ENCODE results near the gene CASTOR1.
"Not testable (repeated sequence)": the region's sequence is repeated elsewhere in the genome, so short reads cannot be mapped to it uniquely, and the experiment has no call there.

The CASTOR1 gene

GRCh38 chr22:30289141-30289979, at the start of gene CASTOR1:
CASTOR1 (minus strand) TSS chr22:30289505; CDS start chr22:30289497, 8 bp downstream.
- peak; percentile 87 for DNase-seq

- no peak for DNase-seq
Observed at GRCh38 chr22:30338802-30339201, 49.5 kb upstream of the CASTOR1 start.

GRCh38 chr22:30338341-30338740, 49.0 kb upstream of the CASTOR1 start:
- not testable (repeated sequence) for DNase-seq

- DNase-seq = no peak
Observed at GRCh38 chr22:30337461-30337778, 48.1 kb upstream of the CASTOR1 start.

GRCh38 chr22:30336752-30337460, 47.6 kb upstream of the CASTOR1 start:
- no peak for DNase-seq

GRCh38 chr22:30335236-30335635, 45.9 kb upstream of the CASTOR1 start:
- no peak for DNase-seq

GRCh38 chr22:30334646-30335045, 45.3 kb upstream of the CASTOR1 start:
- no peak for DNase-seq

- no peak for DNase-seq
Observed at GRCh38 chr22:30333707-30334087, 44.4 kb upstream of the CASTOR1 start.

- no peak for DNase-seq
Observed at GRCh38 chr22:30332994-30333706, 43.8 kb upstream of the CASTOR1 start.

- DNase-seq = no peak
Observed at GRCh38 chr22:30332551-30332950, 43.2 kb upstream of the CASTOR1 start.

- no peak for DNase-seq
Observed at GRCh38 chr22:30328466-30329049, 39.3 kb upstream of the CASTOR1 start.

GRCh38 chr22:30327864-30328345, 38.6 kb upstream of the CASTOR1 start:
- no peak for DNase-seq

GRCh38 chr22:30326706-30327362, 37.5 kb upstream of the CASTOR1 start, which contains the start of gene TBC1D10A:
TBC1D10A (minus strand) TSS chr22:30326941; CDS start chr22:30326881, 60 bp downstream.
- peak; percentile 94 for DNase-seq

- no peak for DNase-seq
Observed at GRCh38 chr22:30326255-30326705, 37.0 kb upstream of the CASTOR1 start.

GRCh38 chr22:30325724-30326254, 36.5 kb upstream of the CASTOR1 start:
- no peak for DNase-seq

- no peak for DNase-seq
Observed at GRCh38 chr22:30325065-30325720, 35.9 kb upstream of the CASTOR1 start.

- no peak for DNase-seq
Observed at GRCh38 chr22:30324014-30324730, 34.9 kb upstream of the CASTOR1 start.

- DNase-seq = no peak
Observed at GRCh38 chr22:30323246-30323645, 33.9 kb upstream of the CASTOR1 start.

GRCh38 chr22:30321461-30321860, 32.2 kb upstream of the CASTOR1 start:
- no peak for DNase-seq

- DNase-seq = no peak
Observed at GRCh38 chr22:30320021-30320556, 30.8 kb upstream of the CASTOR1 start.

All from stimulated activated naive CD4-positive, alpha-beta T cell treated with Interleukin-2 at 50 U/mL for 16 hours (primary cell).